ENCODE measurements around the gene SLC39A11.

GRCh38 chr17:72997559-72997958, 94.9 kb downstream of the SLC39A11 start:
- TF ChIP-seq CTCF (IDR thresholded peaks at IDR 0.05; ENCODE audit: poor library complexity, severe bottlenecking) (no peak), RAD21 (conservative IDR thresholded peaks at IDR 0.05) (no peak), SMC3 (conservative IDR thresholded peaks at IDR 0.05; ENCODE audit: poor library complexity) (no peak), EP300 (conservative IDR thresholded peaks at IDR 0.05; ENCODE audit: poor library complexity, severe bottlenecking) (no peak), EZH2 (IDR thresholded peaks at IDR 0.05; ENCODE audit: borderline replicate concordance, insufficient read depth, low read length, poor library complexity, severe bottlenecking) (no peak), POLR2AphosphoS5 (IDR thresholded peaks at IDR 0.05) (peak; percentile 30), TAF1 (IDR thresholded peaks at IDR 0.05; ENCODE audit: low read depth) (no peak)
